Uterus (tissue), 2 donors: ENCODE data around the gene EXD1.

Experiments used
- POLR2A ChIP-seq, 2 donors: fragments of 450-650 bp; IDR thresholded peaks; one replicate each; pipeline ENCODE4 v1.6.1; 2016; ENCODE audit warnings: antibody characterized with exemption in 2 of 2, mild to moderate bottlenecking in 1 of 2, moderate library complexity in 1 of 2
- TF ChIP-seq, protein P1 (sequence below), 4 experiments: fragments of 200-600 bp in 2 of 4; fragments of 450-650 bp in 2 of 4; sonication (generic) in 2 of 4; IDR thresholded peaks; one replicate each; pipeline ENCODE4 v1.5.1; 2016 to 2019; ENCODE audit warnings: antibody characterized with exemption in 4 of 4, mild to moderate bottlenecking in 2 of 4, moderate library complexity in 1 of 4

DNA sequence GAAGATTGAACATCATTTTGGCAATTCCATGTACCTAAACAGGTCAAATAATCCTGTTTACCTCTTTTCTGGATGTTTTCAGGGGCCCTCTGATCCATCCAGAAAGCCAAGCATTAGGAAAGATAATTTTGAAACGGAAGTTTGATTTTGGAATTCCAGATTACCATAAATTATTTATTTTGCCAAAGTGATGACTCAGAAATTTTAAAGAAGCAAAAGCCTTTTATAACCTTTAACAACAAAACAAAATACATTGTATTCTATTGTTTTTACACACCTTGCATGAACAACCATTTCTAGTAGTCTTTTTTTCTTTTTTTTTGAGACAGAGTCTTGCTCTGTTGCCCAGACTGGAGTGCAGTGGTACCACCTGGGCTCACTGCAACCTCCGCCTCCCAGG is 82.5 kb downstream of the EXD1 start:
- TF ChIP-seq, protein P1, sequence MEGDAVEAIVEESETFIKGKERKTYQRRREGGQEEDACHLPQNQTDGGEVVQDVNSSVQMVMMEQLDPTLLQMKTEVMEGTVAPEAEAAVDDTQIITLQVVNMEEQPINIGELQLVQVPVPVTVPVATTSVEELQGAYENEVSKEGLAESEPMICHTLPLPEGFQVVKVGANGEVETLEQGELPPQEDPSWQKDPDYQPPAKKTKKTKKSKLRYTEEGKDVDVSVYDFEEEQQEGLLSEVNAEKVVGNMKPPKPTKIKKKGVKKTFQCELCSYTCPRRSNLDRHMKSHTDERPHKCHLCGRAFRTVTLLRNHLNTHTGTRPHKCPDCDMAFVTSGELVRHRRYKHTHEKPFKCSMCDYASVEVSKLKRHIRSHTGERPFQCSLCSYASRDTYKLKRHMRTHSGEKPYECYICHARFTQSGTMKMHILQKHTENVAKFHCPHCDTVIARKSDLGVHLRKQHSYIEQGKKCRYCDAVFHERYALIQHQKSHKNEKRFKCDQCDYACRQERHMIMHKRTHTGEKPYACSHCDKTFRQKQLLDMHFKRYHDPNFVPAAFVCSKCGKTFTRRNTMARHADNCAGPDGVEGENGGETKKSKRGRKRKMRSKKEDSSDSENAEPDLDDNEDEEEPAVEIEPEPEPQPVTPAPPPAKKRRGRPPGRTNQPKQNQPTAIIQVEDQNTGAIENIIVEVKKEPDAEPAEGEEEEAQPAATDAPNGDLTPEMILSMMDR (IDR thresholded peaks at IDR 0.05), result no peak
- TF ChIP-seq POLR2A (IDR thresholded peaks at IDR 0.05), result no peak
